K562 (cell line): ENCODE measurements around the gene MZB1. TPM values are rescaled to one million over a fixed set of nuclear protein-coding genes. Genes with fewer than 3 reads are reported as not detected.

Experiments used
- BRD4 ChIP-seq: fragments of 200-600 bp; sonication (generic); IDR thresholded peaks from 2 replicates; pipeline ENCODE4 v1.6.1; 2017; ENCODE audit warnings: inconsistent platforms
- CCAR2 ChIP-seq: fragments of 200-400 bp; formaldehyde crosslinking; IDR thresholded peaks from 2 replicates; pipeline ENCODE4 v1.6.1; 2017; ENCODE audit warnings: mild to moderate bottlenecking, low read depth, low read length
- CREB3L1 ChIP-seq: fragments of 450-650 bp; IDR thresholded peaks from 2 replicates; pipeline ENCODE4 v1.6.1; 2014; ENCODE audit warnings: low read depth, mild to moderate bottlenecking, moderate library complexity, borderline replicate concordance
- GABPA ChIP-seq: fragments of 200-800 bp; sonication (Bioruptor generic); conservative IDR thresholded peaks from 2 replicates; pipeline ENCODE4 v1.6.1; 2016; ENCODE audit warnings: low read depth, missing genetic modification characterization, missing compliant biosample characterization
- GTF2A2 ChIP-seq: IDR thresholded peaks from 2 replicates; pipeline ENCODE4 v1.6.1; 2016; ENCODE audit warnings: mild to moderate bottlenecking, missing genetic modification characterization, missing compliant biosample characterization
- HMG20A ChIP-seq: fragments of 450-650 bp; formaldehyde crosslinking; conservative IDR thresholded peaks from 2 replicates; pipeline ENCODE4 v1.4.0; 2020; ENCODE audit warnings: mild to moderate bottlenecking, mixed read lengths
- HOMEZ ChIP-seq: fragments of 250-450 bp; sonication (Bioruptor Pico); IDR thresholded peaks from 2 replicates; pipeline ENCODE4 v1.4.0; 2020; ENCODE audit warnings: mild to moderate bottlenecking, moderate library complexity
- JUND ChIP-seq, 2 experiments: IDR thresholded peaks; 2 replicates in 1 of 2; 3 replicates in 1 of 2; pipeline ENCODE4 v1.6.1; 2011; ENCODE audit warnings: borderline replicate concordance in 2 of 2, low read depth in 2 of 2, low read length in 2 of 2, improper control_type of control experiment in 1 of 2, missing biosample characterization in 1 of 2, missing genetic modification characterization in 1 of 2, missing genetic modification reagents in 1 of 2
- KAT7 ChIP-seq: sonication (generic); formaldehyde crosslinking; IDR thresholded peaks from 2 replicates; pipeline ENCODE4 v1.8.0; 2022; ENCODE audit warnings: missing genetic modification reagents, mild to moderate bottlenecking, borderline replicate concordance
- KDM4B ChIP-seq, 2 experiments: fragments of 450-650 bp in 1 of 2; sonication (generic) in 1 of 2; IDR thresholded peaks; 2 replicates each; pipeline ENCODE4 v1.6.1; 2016 to 2017; ENCODE audit warnings: borderline replicate concordance in 2 of 2, antibody characterized with exemption in 1 of 2, low read depth in 1 of 2, mild to moderate bottlenecking in 1 of 2
- KLF1 ChIP-seq: fragments of 450-650 bp; IDR thresholded peaks from 2 replicates; pipeline ENCODE4 v1.6.1; 2016; ENCODE audit warnings: missing genetic modification characterization, missing compliant biosample characterization
- MCM3 ChIP-seq: fragments of 450-650 bp; IDR thresholded peaks from 2 replicates; pipeline ENCODE4 v1.6.1; 2016
- NBN ChIP-seq: fragments of 450-650 bp; IDR thresholded peaks from 2 replicates; pipeline ENCODE4 v1.6.1; 2016; ENCODE audit warnings: low read depth, mild to moderate bottlenecking
- NRF1 ChIP-seq, 2 experiments: fragments of 450-650 bp; IDR thresholded peaks in 1 of 2; conservative IDR thresholded peaks in 1 of 2; 2 replicates each; pipeline ENCODE4 v1.6.1; 2014; ENCODE audit warnings: mild to moderate bottlenecking in 2 of 2
- RBM14 ChIP-seq: fragments of 200-400 bp; formaldehyde crosslinking; IDR thresholded peaks from 2 replicates; pipeline ENCODE4 v1.6.1; 2018; ENCODE audit warnings: low read depth, mild to moderate bottlenecking, low read length, moderate library complexity, borderline replicate concordance; ENCODE audit not compliant: insufficient read depth
- RCOR1 ChIP-seq, 2 experiments: IDR thresholded peaks; 2 replicates each; pipeline ENCODE4 v1.6.1; 2012; ENCODE audit warnings: low read depth in 2 of 2, low read length in 2 of 2, borderline replicate concordance in 1 of 2, improper control_type of control experiment in 1 of 2
- TBL1XR1 ChIP-seq, 2 experiments: IDR thresholded peaks; 2 replicates each; pipeline ENCODE4 v1.6.1; 2012; ENCODE audit warnings: improper control_type of control experiment in 2 of 2, low read length in 2 of 2, mild to moderate bottlenecking in 1 of 2
- TRIM28 ChIP-seq: fragments of 450-650 bp; IDR thresholded peaks from 2 replicates; pipeline ENCODE4 v1.6.1; 2017
- YBX1 ChIP-seq: fragments of 450-650 bp; IDR thresholded peaks from 2 replicates; pipeline ENCODE4 v1.7.1; 2016; ENCODE audit warnings: mild to moderate bottlenecking
- ZBTB2 ChIP-seq: fragments of 450-650 bp; IDR thresholded peaks from 2 replicates; pipeline ENCODE4 v1.6.1; 2016; ENCODE audit warnings: antibody characterized with exemption
- ZNF134 ChIP-seq: fragments of 250-450 bp; sonication (Bioruptor Pico); conservative IDR thresholded peaks from 2 replicates; pipeline ENCODE4 v1.4.0; 2020
- ZNF431 ChIP-seq: sonication (generic); formaldehyde crosslinking; IDR thresholded peaks from 2 replicates; pipeline ENCODE4 v1.8.0; 2022; ENCODE audit warnings: mild to moderate bottlenecking, missing genetic modification reagents
- ZNF589 ChIP-seq: fragments of 200-800 bp; sonication (Bioruptor generic); IDR thresholded peaks from 2 replicates; pipeline ENCODE4 v1.6.1; 2016; ENCODE audit warnings: low read depth, missing genetic modification characterization, missing compliant biosample characterization
- ZNF778 ChIP-seq: fragments of 450-650 bp; formaldehyde crosslinking; IDR thresholded peaks from 2 replicates; pipeline ENCODE4 v1.4.0; 2020; ENCODE audit warnings: mild to moderate bottlenecking, moderate library complexity
- polyA plus RNA-seq, 8 experiments: library from polyadenylated mRNA; depleted of rRNA in 4 of 8; stranded (reverse) in 5 of 8; unstranded in 3 of 8; fragments of >200 nt; fragmentation: Nextera tagmentation in 2 of 8; fragmentation: Illumina TruSeq in 1 of 8; extraction: Ambion mirVana in 2 of 8; extraction: Trizol in 1 of 8; gene quantifications; 2 replicates each; pipeline versions ENCODE4 v1.2.1 to v1.2.3, GENCODE V29; 2011 to 2014; ENCODE audit warnings: inconsistent platforms in 1 of 8, missing spikeins in 1 of 8
- total RNA-seq, 7 experiments: library from RNA; depleted of rRNA in 6 of 7; stranded (reverse); fragments of >200 nt in 6 of 7; fragmentation: Illumina TruSeq in 2 of 7; extraction: Trizol in 2 of 7; gene quantifications; 2 replicates each; pipeline versions ENCODE4 v1.2.1 to v1.2.3, GENCODE V29; 2011 to 2021; ENCODE audit warnings: low replicate concordance in 1 of 7

MZB1 gene
- total and polyA plus RNA-seq, 9 of the 15 experiments (the other 6 are each of a cell fraction or from before 2014, with no cell fraction given), result 0.13 to 0.31 TPM; not detected in 7

DNA sequence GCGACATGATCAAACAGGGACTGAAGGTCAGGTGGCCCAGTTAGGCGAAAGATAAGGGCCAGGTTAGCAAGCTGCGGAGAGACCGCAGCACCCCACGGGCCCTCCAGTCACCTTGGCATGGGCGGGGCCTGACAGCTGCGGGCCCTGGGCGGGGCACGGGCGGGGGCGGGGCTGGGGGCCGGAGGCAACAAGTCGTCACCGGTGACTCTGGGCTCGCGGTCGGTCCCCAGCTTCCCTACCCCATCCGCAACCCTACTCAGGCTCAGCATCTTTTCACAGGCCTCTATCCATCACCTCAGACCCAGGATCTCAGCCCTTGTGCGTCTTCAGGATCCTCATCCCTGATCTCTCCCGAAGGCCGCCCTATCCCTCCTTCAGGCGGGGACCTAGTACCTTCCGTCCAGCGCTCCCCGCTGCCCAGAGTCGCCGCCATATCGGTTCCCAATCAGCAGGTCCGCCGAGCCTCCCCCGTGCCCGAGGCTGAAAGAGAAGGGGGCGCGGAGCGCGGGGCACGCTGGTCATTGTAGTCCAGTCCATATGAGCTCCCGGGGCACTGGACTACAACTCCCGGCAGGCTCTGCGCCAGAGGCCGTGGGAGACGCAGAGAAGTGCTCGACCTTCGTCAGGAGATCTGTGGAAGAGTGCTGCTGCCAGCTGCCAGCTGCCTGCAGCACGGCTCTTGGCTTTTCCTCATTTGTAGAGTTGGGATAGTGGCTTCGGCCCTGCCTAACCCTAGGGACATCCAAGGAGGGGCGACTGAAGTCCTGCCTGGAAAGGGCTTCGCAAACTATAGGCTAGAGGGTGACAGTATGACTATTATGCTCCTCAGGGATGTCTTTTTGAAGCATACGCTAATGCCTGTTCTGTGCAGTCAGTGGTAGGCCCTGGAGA, 49.5 kb upstream of the MZB1 start, which contains the start of gene DNAJC18 (continued):
- TF ChIP-seq HMG20A (CRISPR knock-in tag), result no peak
- TF ChIP-seq KAT7 (CRISPR knock-in tag), result 0 out of 2 replicates have a peak, but pooled peaks have one; percentile 17
- TF ChIP-seq KLF1, result no peak
- TF ChIP-seq TRIM28, result no peak
- TF ChIP-seq JUND (IDR thresholded peaks at IDR 0.05; ENCODE audit: borderline replicate concordance, low read depth, low read length), result no peak
- peak; percentile 26; the same call in 1 of the 3 replicates for TF ChIP-seq JUND (tag; IDR thresholded peaks at IDR 0.05; ENCODE audit: borderline replicate concordance, low read depth, low read length)
- no peak for TF ChIP-seq ZNF431
- TF ChIP-seq NBN, result peak; percentile 45; the same call in 1 of the 2 replicates
- no peak for TF ChIP-seq GTF2A2
- no peak for TF ChIP-seq ZNF134
- no peak for TF ChIP-seq RBM14
- no peak for TF ChIP-seq GABPA (tag)
- no peak for TF ChIP-seq CCAR2
- peak; percentile 59 to 80; a peak in 2 of 4 replicates for TF ChIP-seq RCOR1 (IDR thresholded peaks at IDR 0.05; ENCODE audit: borderline replicate concordance in 1 of 2, low read depth in 2 of 2, low read length in 2 of 2)
- no peak for TF ChIP-seq ZBTB2
- TF ChIP-seq KDM4B (IDR thresholded peaks at IDR 0.05; ENCODE audit: borderline replicate concordance in 2 of 2, low read depth in 1 of 2), result peak in 1 of 2 experiments; percentile 66; a peak in 1 of 4 replicates
- peak; percentile 71; the same call in 1 of the 2 replicates for TF ChIP-seq CREB3L1
- TF ChIP-seq MCM3, result no peak
- no peak for TF ChIP-seq BRD4
- TF ChIP-seq ZNF589 (CRISPR knock-in tag), result no peak
- peak; percentile 63 to 76 for TF ChIP-seq NRF1 (conservative IDR thresholded peaks at IDR 0.05 in 1 of 2, IDR thresholded peaks at IDR 0.05 in 1 of 2)
- no peak for TF ChIP-seq HOMEZ (CRISPR knock-in tag)
- no peak for TF ChIP-seq YBX1
- TF ChIP-seq TBL1XR1 (IDR thresholded peaks at IDR 0.05; ENCODE audit: low read length in 2 of 2), result no peak
- TF ChIP-seq ZNF778 (CRISPR knock-in tag), result no peak
